GM21737 (cell line): ENCODE results near the gene ASIC1.

Source experiments
- ATAC-seq: cut with Tn5 transposase; IDR thresholded peaks from one replicate; pipeline ENCODE4 v1.9.1; 2021; ENCODE audit warnings: mild to moderate bottlenecking, moderate library complexity; ENCODE audit not compliant: unreplicated experiment

Gene ASIC1

DNA sequence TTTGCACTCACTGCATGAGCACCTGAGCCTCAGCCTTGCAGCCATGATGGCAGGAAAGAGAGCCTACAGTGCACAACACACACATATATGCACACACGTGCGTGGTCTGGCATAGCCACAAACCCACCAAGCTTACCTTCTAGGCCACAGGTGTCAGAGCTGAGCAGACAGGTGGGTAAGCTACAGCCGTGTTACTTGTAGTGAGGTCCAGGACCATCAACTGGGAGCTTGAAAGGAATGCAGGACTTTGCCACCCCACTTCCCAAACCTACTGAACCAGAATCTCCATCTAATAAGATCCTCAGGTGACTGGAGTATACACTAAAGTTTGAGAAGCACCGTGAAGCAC, 2.7 kb downstream of the ASIC1 start:
- ATAC-seq: no peak

DNA sequence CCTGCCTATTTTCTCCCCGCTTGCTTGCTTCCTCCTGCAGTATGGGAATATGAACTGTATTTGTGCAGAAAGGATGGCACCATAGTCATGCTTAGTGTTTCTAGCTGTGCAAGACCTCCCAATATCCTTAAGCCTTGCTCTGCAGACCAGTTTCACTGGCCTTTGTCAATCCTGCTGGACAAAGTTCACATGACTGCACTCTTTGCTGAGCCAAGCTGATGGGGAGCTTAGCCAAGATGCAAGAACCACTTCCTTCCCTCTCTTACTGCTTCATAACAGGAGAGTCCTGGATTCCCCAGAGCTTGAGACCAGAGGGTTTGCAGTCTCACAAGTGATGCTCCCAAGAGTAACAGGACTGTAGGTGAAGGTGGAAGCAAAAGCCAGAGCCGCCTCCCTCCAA, 3.8 kb downstream of the ASIC1 start:
- no peak for ATAC-seq

DNA sequence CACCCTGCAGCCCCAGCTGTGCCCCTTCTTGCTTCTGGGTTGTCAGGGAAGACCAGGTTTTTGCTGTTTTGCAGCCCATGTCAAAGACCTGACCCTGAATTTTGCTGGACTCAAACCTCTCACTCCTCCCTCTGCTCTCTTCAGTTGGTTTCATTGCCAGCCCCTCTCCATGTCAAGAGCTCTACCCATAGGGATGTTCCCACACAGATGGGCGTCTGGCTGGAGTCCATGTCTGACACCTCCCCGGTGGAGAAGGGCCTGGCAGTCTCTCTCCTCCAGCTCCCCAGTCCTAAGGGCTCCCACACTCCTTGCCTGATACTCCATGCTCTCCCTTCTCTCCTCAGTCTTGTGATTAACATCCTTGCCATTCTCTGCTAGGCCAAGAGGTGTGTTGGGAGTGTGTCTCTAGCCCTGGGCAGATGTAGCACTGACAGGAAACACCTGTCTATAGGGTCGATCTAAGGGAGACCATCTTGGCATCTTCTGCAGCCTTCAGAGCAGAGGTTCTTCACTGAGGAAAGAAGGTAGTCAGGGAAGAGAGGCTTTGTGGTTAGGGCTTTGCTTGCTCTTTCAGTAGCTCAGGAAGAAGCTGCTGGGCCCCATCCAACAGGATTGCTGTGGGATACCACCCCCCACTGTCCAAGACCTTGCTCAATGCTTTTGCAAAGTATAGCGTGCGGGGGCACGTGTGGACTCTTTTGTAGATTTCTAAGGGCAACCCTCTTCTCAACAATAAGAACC, 4.7 kb downstream of the ASIC1 start:
- ATAC-seq: no peak

DNA sequence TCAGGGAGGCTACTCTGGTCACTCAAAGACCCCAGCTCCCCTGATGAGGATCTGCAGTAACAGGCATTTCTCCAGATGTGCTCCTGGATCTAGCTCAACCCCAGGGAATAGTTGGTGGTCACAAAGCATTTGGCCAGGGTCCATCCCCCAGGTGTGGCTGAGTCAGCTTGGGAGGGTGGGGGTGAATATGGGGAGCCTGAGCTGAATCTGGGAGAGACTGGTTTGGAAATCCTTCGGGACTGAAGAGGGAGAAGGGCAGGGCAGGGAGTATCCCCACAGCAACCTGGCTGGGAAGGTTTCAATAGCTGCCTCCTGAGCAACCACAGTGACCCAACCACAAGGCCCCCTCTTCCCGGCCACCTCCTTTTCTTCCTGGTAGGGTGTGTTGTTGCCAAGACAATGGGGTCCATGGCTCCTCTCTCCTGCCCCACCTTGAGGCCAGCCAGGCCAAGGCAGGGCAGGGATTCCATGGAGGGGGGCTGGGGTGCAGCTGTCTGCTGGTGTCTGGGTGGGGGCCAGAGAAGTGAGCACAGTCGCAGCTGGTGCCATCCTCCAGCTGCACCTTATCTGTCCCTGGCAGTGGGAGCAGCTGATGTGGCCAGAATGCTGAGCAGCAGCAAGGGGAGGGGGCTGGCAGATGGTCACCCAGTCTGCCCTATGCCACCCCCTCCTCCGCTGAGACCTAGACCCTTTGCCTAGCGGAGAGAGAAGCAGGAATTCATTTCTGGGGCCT, 5.5 kb downstream of the ASIC1 start:
- ATAC-seq: no peak

DNA sequence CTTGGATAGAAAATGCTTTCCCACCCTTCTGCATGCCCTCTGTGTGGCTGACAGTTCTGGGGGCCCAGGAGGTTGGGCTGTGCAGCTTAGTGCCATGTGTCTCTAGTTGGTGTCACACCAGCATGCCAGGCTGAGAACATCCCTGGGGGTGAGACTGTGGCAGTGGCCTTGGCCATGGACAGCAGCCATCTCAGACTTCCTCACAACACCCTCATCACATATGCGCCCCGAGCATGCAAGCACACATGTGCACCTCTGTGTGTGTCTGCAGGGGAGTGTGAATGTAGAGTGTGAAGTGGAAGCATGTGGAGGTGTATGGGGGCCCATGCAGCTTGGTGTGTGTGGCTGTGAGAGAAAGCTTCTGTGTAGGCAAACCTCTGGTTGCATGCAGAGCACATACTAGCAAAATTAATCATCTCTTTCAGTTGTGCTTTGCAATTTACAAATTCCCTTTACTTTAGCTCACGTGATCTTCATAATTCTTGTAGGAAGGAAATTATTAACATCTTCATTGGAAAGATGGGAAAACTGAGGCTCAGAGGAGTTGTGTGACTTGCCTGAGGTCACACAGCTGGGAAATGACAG, 8.4 kb downstream of the ASIC1 start:
- no peak for ATAC-seq

DNA sequence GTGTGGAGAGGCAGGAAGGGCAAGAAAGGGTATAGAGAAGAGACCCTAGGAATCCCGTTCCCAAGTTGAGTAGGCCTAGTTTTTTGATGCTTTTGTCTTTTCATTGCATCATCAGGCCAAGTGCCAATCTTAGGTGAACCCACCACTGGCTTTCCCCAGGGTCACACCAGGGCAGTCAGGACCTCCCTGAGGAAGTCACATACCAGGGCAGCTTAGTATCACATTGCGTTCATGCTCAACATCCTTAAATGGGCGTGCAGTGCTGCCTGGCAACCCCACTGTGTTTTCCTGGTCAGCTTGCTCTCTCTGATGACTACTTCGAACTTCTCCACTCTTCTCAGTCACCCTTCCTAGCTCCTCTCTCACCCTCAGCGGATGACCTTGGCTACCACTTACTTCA, 9.0 kb downstream of the ASIC1 start:
- ATAC-seq: no peak

DNA sequence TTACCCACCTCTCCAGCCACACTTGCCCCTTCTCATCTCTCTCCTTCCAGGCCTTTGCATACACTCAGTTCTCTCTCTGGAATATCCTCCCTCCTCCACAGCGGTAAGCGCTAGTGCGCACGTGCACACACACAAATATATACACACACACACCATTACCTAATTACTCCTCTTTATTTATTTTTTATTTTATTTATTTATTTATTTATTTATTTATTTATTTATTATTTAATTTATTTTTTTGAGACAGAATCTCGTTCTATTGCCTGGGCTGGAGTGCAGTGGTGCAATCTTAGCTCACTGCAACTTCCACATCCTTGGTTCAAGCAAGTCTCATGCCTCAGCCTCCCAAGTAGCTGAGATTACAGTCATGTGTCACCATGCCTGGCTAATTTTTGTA, 11.7 kb downstream of the ASIC1 start:
- ATAC-seq: no peak

DNA sequence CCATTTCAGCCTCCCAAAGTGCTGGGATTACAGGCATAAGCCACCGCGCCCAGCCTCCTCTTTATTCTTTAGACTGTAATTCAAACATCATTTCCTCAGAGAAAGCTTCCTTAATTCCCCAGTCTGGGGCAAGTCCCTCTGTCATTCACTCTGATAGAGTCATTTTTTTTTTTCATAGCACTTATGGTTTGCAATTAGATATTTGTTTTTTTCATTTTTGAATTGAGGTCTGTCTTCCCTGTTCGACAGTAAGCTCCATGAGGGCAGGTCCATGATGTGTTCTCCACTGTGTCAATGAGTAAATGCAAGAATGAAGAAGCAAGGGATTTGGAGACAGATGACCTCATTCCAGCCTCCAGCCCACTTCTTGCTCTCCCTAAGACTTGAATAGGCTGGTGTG, 12.1 kb downstream of the ASIC1 start:
- no peak for ATAC-seq

DNA sequence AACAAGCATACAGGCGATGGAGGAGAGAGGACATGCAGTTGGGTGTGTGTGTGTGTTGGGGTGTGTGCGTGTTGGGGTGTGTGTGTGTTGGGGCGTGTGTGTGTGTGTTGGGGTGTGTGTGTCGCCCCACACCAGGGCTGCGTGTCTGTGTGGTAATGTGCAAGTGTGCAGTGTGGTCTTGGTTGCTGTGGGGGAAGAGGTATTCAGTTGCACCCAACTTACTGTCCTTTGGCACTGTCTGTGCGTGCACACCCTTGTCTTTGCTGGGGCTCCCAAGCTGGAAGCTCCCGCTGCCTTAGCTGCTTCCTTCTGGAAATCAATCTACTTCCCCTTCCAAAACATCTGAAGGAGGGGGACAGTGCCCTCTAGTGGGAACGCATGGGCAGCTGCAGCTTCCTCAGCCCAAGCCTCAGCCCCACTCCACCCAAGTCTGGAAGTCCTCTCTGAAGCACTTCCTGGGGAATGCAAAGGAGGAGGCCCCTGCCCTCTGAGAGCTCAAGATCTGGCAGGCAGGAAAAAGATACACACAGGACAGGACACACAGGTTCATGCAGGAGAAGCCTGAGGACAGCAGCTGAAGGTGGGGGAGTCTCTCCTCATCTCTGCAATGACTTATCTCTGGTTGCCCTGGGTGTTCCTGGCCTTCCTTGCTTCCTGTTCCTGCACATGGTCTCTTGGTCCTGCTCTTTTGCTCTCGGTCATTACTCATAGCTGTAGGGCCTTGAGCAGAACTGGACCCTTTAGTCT, 13.1 kb downstream of the ASIC1 start:
- no peak for ATAC-seq

DNA sequence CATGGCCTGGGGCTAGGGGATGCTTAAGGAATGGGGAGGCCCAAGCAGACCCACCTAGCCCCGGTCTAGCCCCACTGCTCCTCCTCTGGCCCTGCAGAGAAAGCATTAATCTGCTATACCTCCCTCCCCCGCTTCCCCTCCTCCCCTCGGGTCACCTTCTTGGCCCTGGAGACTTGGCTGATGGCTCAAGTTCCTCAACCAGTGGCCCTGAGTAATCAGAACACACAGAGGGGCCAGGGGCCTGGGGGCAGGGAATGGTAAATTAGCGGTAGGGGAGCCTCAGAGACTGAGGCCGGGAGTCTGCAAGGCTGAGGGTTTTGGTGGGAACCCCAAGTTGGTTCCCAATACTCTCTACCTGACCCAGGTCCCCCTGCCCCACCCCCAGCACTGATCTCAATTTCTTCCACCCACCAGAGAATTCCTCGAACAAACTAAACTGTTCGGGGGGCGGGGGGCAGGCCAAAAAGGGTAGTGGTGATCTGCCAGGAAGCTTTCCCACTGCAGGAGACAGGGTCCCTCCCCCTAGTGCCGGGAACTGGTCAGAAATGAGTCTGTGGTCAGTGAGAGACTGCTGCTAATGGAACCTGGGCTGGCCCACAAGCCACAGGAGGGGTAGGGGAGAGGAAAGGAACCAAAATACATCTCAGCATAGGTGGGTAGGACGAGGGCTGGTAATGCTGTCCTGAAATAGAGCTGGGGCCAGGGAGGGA, 15.0 kb downstream of the ASIC1 start:
- no peak for ATAC-seq

DNA sequence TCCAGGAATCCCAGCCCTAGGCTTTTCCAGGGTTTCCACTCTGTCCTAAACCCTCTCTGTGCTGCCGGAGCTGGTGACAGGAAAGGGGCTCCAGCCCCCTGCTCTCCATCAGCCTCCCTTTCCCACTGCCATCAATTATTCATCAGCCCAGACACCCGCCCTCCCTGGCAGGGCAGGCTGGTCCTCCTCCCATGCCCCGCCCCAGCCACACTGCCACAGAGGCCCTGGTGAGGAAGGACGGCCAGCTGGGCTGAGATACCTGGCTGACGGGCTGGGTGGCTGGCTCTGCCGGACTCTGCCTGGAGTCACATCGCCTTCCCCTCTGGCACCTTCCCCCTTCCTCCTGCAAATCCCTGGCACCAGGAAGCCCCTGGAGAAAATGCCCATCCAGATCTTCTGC, 15.8 kb downstream of the ASIC1 start:
- ATAC-seq: no peak

DNA sequence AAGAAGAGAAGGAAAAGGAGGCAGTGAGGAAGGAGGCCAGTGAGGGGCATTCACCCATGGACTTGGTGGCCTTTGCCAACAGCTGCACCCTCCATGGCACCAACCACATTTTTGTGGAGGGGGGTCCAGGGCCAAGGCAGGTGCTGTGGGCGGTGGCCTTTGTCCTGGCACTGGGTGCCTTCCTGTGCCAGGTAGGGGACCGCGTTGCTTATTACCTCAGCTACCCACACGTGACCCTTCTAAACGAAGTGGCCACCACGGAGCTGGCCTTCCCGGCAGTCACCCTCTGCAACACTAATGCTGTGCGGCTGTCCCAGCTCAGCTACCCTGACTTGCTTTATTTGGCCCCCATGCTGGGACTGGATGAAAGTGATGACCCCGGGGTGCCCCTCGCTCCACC, 16.3 kb downstream of the ASIC1 start:
- ATAC-seq: no peak

DNA sequence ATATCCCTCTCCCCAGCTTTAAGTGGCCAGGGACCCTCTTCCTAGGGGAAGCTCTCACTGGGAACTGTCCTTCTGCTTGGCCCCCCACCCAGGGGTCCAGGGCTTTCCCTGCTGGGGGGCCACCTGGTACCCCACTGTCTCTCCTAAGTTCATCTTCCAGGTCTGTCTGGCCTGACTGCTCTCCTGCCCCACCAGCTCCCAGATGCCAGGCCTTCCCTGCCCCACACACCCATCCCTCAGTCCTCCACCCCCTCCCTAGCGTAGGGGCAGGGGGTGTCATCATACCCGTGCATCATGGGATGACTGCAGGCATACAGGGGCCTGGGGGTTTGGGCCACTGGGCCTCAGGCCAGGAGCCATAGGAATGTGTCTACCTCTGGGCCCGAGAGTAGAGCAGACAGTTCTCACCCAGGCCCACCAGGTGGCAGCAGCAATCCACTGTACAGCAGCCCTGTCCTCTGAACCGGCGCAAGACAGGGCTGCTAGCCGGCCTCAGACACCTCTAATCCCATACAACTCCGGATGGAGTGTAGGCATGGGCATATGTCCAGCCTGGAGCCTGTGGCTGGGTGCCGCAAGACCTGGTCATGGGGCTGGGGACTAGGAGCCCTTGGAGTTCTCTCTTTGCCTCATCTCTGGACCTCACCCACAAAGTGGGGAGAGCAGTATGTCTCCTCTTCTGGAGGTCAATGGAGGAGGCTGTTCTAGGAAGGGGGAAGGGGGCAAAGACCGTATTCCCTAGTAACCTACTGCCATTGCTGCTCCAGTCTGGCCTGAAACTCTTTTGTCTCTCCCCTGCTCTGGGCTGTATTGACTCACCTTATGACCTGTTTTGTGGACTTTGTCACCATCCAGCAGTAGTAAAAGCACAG, 17.8 kb downstream of the ASIC1 start:
- ATAC-seq: no peak

DNA sequence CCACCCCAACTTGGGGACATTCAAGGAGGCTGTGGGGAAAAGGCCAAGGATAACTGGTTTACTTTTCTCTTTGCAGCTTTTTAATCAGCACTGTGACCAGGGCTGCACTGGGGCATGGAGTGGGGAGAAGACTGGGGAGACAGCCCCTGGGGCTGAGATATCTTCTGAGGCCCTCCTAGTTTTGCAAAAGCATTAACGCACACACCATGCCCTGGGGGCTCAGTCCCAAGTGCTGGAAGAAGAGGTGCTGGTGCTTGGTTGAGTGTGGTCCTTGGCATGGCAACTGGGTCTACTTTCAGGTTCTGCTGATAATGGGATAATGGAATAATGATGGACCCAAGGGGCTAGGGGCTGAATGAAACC, 18.4 kb downstream of the ASIC1 start:
- ATAC-seq: no peak

DNA sequence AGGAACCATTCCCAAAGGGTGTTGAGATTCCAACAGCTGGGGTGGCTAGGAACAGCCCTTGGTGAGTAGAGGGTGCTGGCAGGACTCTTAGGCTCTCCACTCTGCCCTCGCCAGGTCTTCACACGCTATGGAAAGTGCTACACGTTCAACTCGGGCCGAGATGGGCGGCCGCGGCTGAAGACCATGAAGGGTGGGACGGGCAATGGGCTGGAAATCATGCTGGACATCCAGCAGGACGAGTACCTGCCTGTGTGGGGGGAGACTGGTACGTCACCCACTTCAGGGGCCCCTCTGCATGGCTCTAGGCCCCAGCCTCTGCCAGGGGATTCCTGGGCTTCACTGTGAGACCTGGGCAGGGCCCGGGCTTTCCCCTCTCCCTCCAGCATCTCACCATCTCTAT, 19.7 kb downstream of the ASIC1 start:
- no peak for ATAC-seq

DNA sequence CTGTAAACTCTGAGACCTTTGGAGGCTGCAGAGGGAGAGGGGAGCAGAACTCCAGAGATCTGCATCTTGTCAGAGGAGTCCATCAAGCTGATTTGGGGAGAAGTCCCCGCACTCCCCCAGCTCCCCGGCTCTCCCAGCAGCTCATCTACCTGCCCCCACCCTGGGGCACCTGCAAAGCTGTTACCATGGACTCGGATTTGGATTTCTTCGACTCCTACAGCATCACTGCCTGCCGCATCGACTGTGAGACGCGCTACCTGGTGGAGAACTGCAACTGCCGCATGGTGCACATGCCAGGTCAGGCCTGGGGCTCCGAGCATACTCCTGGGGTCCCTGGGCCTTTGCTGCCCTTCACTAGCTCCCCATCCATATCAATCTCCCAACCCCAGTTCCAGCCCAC, 20.9 kb downstream of the ASIC1 start:
- ATAC-seq: no peak

DNA sequence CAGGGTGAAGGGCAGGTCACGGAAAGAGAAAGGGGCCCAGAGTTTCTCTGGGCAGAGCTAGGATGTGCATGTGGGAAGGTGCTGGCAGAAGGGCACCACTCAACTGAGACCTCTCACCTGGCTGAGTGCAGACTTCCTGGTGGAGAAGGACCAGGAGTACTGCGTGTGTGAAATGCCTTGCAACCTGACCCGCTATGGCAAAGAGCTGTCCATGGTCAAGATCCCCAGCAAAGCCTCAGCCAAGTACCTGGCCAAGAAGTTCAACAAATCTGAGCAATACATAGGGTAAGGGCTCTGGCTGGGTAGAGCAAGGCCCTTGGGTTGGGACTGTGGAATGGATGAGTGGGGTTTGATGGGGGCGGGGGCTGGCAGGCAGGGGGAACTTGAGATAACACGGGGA, 22.4 kb downstream of the ASIC1 start:
- no peak for ATAC-seq

DNA sequence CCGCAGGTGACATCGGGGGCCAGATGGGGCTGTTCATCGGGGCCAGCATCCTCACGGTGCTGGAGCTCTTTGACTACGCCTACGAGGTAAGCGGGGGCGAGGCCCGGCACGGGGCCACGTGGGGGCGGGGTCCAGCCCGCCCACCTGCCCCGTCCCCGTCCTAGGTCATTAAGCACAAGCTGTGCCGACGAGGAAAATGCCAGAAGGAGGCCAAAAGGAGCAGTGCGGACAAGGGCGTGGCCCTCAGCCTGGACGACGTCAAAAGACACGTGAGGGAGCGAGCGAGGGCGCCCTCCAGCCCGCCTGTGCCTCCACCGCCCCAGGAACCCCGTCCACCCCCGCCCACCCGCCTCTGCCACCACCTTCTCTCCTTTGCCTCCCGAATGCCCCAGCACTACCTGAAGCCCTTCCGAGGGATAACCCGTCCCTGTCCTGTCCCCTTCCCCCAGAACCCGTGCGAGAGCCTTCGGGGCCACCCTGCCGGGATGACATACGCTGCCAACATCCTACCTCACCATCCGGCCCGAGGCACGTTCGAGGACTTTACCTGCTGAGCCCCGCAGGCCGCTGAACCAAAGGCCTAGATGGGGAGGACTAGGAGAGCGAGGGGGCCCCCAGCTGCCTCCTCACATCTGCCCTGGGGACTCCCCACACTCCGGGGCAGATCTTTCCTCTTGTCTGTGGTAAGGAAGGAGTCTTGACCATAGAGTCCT, 23.9 kb downstream of the ASIC1 start:
- ATAC-seq: no peak

DNA sequence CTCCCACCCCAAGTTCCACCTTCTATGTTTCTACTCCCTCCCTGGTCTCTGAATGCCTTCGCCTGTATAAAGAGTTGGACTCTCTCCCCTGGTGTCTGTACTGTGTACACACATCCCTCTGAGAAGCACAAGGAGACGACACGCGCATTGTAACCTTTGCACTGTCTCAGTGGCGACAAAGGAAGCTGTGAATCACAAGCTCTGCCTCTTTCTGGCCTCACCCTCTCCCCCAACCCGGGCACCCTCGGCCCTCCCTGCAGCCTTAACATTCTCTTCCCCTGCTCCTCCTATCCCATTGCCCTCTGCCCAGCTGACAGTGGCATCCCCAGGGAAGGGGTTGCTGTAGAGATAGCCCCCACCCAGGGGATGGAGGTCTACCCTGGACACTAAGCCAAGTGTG, 25.2 kb downstream of the ASIC1 start:
- ATAC-seq: no peak

DNA sequence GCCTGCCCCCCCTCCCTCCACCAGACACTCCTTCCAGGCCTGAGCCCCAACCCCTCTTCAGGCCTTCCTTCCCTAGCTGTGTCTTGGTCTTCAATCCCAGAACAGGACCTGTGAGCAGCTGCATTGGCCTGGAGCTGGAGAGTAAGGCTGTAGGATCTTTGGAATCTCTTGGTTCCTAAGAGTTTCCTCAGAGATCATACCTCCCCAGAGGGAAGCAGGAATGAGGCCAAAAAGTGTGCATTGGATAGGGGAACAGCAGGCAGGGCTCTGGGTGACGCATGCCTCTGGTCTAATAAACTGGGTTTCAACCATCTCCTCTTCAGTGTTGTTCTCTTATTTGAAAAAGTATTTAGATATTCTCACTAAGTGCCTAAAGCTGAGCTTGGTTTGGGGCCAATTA, 25.9 kb downstream of the ASIC1 start:
- ATAC-seq: no peak
